ENCODE results near the gene NIPAL4.
A peak's percentile ranks its signal among the peaks of the same experiment; 100 is the strongest.
"Not testable (repeated sequence)": the region's sequence is repeated elsewhere in the genome, so short reads cannot be mapped to it uniquely, and the experiment has no call there.

The NIPAL4 gene

DNA sequence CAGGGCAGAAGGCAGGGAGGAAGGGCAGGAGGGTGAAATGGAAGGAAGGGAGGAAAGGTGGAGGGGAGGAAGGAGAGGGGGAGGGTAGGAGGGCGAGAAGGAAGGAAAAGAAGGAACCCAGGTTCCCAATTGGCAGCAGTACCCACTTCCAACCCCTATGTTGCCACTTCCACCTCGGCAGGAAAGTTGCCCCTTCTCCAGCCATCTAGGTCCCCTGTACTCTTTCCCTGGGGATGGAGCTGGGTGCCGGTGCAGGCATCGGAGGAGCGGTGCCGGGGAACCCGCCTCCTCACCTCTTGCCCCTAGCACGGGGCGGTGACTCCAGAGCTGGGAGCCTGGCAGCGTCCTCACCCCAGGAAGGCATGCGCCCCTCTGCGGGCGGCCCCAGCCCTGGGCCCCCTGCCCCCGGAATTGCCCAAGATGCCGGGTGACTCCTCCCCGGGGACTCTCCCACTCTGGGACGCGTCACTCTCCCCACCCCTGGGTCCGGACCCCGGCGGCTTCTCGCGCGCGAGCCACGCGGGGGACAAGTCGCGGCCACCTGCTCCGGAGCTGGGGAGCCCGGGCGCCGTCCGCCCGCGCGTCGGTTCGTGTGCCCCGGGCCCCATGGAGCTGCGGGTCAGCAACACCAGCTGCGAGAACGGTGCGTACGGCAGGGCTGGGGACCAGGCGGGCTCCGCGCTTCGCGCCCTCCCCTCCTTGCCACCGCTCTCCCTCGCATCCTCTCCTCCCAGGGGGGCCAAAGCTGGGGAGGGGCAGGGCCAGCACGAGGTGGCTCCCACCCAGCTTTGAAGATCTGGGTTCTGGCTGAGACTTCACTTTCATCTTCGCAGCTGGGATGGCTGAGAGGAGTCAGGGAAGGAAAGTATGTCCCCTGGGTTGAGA lies at the start of gene NIPAL4:
Gene NIPAL4, plus strand, starts transcription at position 499 of the 885 bp plus-strand sequence. Its CDS starts 108 bp downstream, at position 607.
- DNase-seq (ENCODE audit: insufficient read length, low spot score) (no peak), FAIRE-seq (no peak)
- no peak for TF ChIP-seq POLR2A (IDR thresholded peaks at IDR 0.05; ENCODE audit: low read depth, low read length)

DNA sequence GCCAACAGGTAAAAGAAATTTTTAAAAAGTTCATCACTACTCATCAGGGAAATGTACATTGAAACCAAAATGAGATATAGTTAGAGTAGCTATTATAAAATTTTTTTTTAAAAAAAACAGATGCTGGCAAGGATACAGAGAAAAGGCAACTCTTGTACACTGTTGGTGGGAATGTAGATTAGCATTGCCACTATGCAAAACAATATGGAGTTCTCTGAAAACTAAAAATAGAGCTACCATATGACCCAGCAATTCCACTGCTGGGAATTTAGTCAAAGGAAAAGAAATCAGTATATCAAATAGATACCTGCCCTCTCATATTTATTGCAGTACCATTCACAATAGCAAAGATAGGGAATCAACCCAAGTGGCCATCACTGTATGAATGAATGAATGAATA lies 44.2 kb upstream of the NIPAL4 start:
- no peak for TF ChIP-seq POLR2A (IDR thresholded peaks at IDR 0.05; ENCODE audit: low read depth, low read length)
- FAIRE-seq (no peak), DNase-seq (ENCODE audit: insufficient read length, low spot score) (no peak)

DNA sequence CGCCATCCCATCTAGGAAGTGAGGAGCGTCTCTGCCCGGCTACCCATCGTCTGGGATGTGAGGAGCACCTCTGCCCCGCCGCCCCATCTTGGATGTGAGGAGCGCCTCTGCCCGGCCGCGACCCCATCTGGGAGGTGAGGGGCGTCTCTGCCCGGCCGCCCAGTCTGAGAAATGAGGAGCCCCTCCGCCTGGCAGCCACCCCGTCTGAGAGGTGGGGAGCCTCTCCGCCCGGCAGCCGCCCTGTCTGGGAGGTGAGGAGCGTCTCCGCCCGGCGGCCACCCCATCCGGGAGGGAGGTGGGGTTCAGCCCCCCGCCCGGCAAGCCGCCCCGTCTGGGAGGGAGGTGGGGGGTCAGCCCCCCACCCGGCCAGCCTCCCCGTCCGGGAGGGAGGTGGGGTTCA lies 40.5 kb upstream of the NIPAL4 start:
- not testable (repeated sequence) for DNase-seq (ENCODE audit: insufficient read length, low spot score); FAIRE-seq

DNA sequence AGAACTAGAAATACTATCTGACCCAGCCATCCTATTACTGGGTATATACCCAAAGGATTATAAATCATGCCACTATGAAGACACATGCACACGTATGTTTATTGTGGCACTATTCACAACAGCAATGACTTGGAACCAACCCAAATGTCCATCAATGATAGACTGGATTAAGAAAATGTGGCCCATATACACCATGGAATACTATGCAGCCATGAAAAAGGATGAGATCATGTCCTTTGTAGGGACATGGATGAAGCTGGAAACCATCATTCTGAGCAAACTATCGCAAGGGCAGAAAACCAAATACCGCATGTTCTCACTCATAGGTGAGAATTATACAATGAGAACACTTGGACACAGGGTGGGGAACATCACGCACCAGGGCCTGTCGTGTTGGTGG lies 30.1 kb upstream of the NIPAL4 start:
- DNase-seq (ENCODE audit: insufficient read length, low spot score); FAIRE-seq: not testable (repeated sequence)

DNA sequence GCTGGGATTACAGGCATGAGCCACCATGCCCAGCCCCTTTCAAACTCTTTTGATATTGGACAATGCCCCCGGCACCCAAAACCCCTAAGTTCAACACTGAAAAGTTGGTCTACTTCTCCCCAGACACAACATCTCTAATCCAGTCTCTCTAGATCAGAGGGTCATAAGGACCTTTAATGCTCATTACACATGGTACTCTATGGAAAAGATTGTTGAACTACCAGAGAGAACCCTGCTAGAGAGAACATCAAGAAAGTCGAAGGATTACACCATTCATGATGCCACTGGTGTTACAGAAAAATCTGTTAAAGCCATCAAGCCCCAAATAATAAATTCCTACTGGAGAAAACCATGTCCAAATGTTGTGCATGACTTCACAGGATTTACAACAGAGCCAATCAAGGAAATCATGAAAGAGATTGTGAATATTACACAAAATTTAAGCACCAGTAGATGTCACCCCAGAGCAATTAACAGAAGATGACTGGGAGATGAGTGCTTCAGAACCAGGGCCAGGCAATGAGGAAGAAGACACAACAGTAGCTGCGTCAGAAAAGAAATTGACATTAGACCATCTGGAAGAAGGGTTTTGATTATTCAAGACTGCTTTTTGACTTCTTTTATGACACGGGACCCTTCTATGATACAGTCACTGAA lies 28.3 kb upstream of the NIPAL4 start:
- TF ChIP-seq POLR2A (IDR thresholded peaks at IDR 0.05; ENCODE audit: low read depth, low read length), result no peak
- peak; percentile 91 for FAIRE-seq
- DNase-seq (ENCODE audit: insufficient read length, low spot score), result no peak

DNA sequence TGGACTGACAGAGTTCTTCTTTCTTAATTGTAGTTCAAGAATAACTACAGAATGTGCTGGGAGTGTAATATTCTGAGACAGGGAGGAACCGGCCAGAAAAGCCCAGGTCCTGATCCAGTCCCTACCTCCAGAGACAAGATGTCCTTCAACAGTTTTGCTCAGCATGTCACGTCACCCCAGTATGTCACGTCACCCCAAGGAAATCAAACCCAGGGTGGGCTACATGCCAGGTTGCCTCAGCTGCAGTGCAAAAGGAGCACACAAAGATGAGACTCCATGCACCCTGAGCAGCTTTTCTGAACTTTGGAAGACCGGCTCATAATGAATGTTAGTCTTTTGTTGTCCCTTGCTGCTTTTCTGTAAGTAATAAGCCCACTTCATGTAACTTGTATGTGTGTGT lies 25.9 kb upstream of the NIPAL4 start:
- TF ChIP-seq POLR2A (IDR thresholded peaks at IDR 0.05; ENCODE audit: low read depth, low read length), result no peak
- FAIRE-seq (no peak), DNase-seq (ENCODE audit: insufficient read length, low spot score) (no peak)

DNA sequence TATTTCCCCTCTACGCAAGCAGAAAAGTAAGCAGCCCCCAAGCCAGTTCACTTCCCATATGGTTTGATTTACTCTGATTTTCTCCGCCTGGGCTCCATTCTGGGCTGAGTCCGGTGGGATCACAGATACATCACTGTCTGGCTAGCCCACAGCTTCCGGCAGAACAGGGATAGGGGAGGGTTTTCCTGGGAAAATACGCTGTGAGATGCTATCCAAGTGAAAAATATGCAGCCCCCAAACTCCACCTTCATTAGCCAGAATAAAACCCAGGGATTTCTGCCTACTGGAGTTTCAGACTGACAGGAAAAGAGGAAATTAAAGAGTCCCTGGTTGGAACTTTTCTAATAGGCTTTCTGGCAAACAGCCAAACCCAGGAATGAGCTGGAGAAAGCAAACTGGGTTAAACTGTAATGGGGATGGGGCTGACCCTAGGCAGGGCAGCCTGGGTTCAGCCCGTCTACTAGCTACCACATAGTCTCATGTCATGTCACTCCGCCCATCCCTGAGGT lies 16.9 kb upstream of the NIPAL4 start:
- FAIRE-seq (no peak), DNase-seq (ENCODE audit: insufficient read length, low spot score) (no peak)
- TF ChIP-seq POLR2A (IDR thresholded peaks at IDR 0.05; ENCODE audit: low read depth, low read length), result no peak

DNA sequence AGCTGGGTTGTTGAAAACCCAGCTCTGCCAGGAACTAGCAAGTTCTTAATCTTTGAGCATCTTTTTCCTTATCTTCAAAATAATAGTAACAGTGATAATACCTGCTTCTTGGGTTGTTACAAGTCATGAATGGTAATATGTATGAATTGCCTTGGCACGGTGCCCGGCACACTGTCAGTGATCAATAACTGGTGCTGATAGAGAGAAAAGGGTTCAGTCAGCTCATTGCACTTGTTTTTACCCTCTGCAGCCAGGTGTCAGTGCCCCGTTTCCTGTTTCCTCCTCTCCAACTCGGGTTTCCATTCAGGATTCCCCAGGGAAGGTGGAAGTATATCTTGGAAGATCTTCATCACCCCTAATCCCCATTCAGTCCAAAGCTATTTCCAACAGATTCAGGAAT lies 15.8 kb upstream of the NIPAL4 start:
- no peak for FAIRE-seq
- TF ChIP-seq POLR2A (IDR thresholded peaks at IDR 0.05; ENCODE audit: low read depth, low read length), result no peak
- no peak for DNase-seq (ENCODE audit: insufficient read length, low spot score)

DNA sequence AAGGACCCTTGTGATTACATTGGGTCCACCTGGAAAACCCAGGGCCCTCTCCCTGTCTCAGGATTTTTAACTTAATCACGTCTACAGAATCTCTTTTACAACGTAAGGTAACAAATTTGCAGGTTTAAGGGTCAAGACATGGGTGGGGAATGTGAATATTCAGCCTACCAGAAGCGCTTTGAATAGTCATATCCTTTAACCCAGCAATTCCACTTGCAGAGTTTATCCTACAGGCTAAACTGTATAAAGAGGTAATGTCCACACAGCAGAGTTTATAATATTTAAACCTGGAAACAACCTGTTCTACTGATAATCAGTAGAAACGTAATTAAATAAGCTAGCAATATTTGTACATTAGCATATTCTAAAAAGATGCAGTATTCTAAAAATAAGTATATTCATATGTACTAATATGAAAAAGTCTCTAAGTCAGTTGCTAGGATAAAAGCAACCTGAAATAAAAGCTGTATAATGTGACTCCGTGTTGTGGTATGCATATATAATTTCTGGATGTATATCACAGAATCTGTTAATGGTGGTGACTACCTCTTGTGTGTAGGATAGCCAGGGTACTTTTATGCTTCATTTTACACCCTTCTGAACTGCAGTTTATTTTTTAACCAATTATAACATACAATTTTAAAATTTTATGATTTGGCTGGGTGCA lies 14.1 kb upstream of the NIPAL4 start:
- no peak for TF ChIP-seq POLR2A (IDR thresholded peaks at IDR 0.05; ENCODE audit: low read depth, low read length)
- DNase-seq (ENCODE audit: insufficient read length, low spot score) (no peak), FAIRE-seq (no peak)

DNA sequence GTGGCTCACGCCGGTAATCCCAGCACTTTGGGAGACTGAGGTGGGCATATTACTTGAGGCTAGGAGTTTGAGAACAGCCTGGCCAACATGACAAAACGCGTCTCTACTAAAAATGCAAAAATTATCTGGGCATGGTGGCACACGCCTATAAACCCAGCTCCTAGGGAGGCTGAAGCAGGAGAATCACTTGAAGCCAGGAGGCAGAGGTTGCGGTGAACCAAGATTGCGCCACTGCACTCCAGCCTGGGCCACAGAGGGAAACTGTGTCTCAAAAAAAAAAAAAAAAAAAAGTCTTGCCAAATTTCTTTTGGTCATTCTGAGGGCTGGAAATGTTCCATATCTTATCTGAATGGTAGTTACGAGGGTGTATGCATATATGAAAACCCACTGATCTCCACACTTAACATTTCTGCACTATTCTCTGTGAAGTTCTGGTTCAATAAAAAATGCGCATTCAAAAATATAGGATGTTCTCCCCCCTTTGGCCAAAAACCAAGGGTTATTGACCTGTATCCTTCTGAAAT lies 13.5 kb upstream of the NIPAL4 start:
- TF ChIP-seq POLR2A (IDR thresholded peaks at IDR 0.05; ENCODE audit: low read depth, low read length), result no peak
- DNase-seq (ENCODE audit: insufficient read length, low spot score), result no peak
- no peak for FAIRE-seq

DNA sequence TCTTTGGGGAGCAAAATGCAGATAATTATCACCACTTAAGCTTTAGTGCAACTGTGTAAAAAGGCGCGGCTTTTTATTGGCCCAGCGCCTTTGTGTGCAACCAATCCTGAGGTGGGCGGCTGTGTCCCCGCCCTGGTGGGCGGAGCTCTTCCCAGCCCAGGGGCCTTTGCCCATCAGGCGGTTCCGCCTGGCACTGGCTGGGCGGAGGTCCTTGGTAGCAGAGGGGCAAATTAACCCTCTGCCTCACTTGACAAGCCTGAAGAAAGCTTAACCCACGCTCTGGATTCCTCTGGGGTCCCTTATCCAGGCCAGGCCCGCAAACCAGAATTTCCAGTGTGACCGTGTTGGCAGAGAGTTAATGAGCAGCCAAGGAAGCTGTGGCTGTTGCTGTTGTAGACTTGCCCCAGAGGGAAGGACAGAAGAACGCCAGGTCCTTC lies 12.8 kb upstream of the NIPAL4 start:
- FAIRE-seq, result no peak
- no peak for TF ChIP-seq POLR2A (IDR thresholded peaks at IDR 0.05; ENCODE audit: low read depth, low read length)
- DNase-seq (ENCODE audit: insufficient read length, low spot score), result no peak

DNA sequence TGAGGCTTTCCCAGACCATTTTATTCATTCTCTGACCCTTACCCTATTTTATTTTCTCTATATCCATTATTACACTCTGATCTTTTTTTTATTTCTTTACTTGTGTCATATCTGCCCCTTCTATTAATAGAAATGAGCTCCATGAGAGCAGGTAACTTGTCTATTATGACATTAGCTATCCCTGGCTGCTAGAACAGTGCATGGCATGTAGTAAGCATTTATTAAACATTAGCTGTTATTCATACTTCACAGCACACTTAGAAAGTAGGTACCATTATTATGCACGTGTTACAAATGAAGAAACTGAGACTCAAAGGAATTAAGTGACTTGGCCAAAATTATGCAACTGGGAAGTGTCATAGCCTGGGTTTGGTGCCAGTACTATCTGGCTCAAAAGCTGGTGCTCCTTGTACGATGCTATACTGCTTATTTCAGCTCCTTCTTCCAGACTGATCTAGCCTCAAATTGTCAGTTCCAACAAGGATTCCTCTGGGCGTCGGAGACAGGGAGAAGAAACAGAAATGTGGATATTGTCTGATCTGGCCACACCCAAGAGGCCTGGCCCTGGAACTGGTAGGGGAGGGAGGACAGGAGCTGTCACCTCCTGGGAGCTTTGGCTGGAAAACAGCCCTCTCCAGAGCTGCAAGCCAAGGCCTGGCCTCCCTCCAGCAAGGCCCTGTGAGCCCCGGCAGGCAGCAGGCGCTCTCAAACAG lies 10.8 kb upstream of the NIPAL4 start:
- FAIRE-seq (no peak), DNase-seq (ENCODE audit: insufficient read length, low spot score) (no peak)
- TF ChIP-seq POLR2A (IDR thresholded peaks at IDR 0.05; ENCODE audit: low read depth, low read length), result no peak

DNA sequence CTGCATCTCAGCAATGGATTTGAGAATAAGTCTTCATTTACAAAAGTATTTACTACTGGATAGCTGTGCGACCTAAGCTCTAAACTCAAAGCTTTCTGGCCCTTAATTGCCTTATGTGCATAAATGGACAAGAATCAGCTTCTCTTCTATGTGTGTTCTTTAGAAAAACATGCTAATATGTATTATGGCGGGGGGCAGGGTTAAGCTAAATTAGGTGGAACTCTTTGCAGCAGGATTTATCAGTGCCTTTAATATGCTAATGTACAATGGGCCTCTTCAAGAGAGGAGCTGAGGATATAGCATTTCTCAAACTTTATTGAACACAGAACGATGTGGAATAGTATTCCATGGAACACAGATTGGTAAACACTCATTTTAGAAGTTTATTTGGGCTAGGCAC lies 10.0 kb upstream of the NIPAL4 start:
- no peak for FAIRE-seq
- no peak for DNase-seq (ENCODE audit: insufficient read length, low spot score)
- no peak for TF ChIP-seq POLR2A (IDR thresholded peaks at IDR 0.05; ENCODE audit: low read depth, low read length)
